PC-9 (cell line): Measurements from ENCODE around the gene TMEM88. TPM values are rescaled to one million over a fixed set of nuclear protein-coding genes. Genes with fewer than 3 reads are reported as not detected.

ENCODE experiments used
- BruUV-seq: library from RNA; stranded (reverse); fragments of 400-500 nt; replicated peaks from 2 replicates; lab custom pipeline; 2021; lab: Mats Ljungman, UMichigan
- CTCF ChIA-PET: fragments of 300-600 bp; sonication (Branson Sonifier 250); formaldehyde crosslinking; loops from one replicate; lab custom pipeline; 2022; ENCODE audit warnings: antibody characterized with exemption; lab: Charles Lee
- POLR2A ChIA-PET: fragments of 300-600 bp; sonication (Branson Sonifier 250); formaldehyde crosslinking; loops from one replicate; lab custom pipeline; 2022; ENCODE audit warnings: antibody characterized with exemption; ENCODE audit not compliant: unreplicated experiment; lab: Charles Lee
- DNase-seq, 2 experiments: peaks; one replicate each; pipeline versions ENCODE4 v3.0.0 to v3.0.0-alpha.2; 2015 to 2022; ENCODE audit warnings: mixed read lengths in 1 of 2
- H2AFZ ChIP-seq: fragments of 200-600 bp; sonication (generic); 2 replicates; pipeline ENCODE4 v1.8.1; 2017; ENCODE audit warnings: antibody characterized with exemption
- H3F3A ChIP-seq: fragments of 200-600 bp; sonication (generic); 2 replicates; pipeline ENCODE4 v1.8.1; 2017; ENCODE audit warnings: antibody characterized with exemption, mild to moderate bottlenecking, low read depth; ENCODE audit not compliant: insufficient read depth
- H3K27ac ChIP-seq: fragments of 200-600 bp; sonication (generic); 2 replicates; pipeline ENCODE4 v1.6.1; 2016; ENCODE audit warnings: mixed run types
- H3K27me3 ChIP-seq: fragments of 200-600 bp; sonication (generic); 2 replicates; pipeline ENCODE4 v1.6.1; 2016; ENCODE audit warnings: low read depth, mixed run types; ENCODE audit not compliant: insufficient read depth
- H3K36me3 ChIP-seq: fragments of 200-600 bp; sonication (generic); 2 replicates; pipeline ENCODE4 v1.6.1; 2016; ENCODE audit warnings: low read depth, mixed run types
- H3K4me1 ChIP-seq: fragments of 200-600 bp; sonication (generic); replicated peaks from 2 replicates; pipeline ENCODE4 v1.6.1; 2016; ENCODE audit warnings: mixed run types; ENCODE audit not compliant: insufficient read depth
- H3K4me2 ChIP-seq: fragments of 200-600 bp; sonication (generic); 2 replicates; pipeline ENCODE4 v1.6.1; 2017; ENCODE audit warnings: mixed run types
- H3K4me3 ChIP-seq: fragments of 200-600 bp; sonication (generic); 2 replicates; pipeline ENCODE4 v1.6.1; 2016; ENCODE audit warnings: mixed run types
- H3K79me2 ChIP-seq: fragments of 200-600 bp; sonication (generic); 2 replicates; pipeline ENCODE4 v1.6.1; 2017; ENCODE audit warnings: low read depth, mixed run types
- H3K9me2 ChIP-seq: fragments of 200-600 bp; sonication (generic); 2 replicates; pipeline ENCODE4 v1.8.1; 2017; ENCODE audit warnings: mild to moderate bottlenecking; ENCODE audit not compliant: insufficient read depth
- H3K9me3 ChIP-seq: fragments of 200-600 bp; sonication (generic); 2 replicates; pipeline ENCODE4 v1.8.1; 2016; ENCODE audit warnings: low read depth; ENCODE audit not compliant: insufficient read depth
- H4K20me1 ChIP-seq: fragments of 200-600 bp; sonication (generic); 2 replicates; pipeline ENCODE4 v1.8.1; 2017; ENCODE audit not compliant: insufficient read depth
- EZH2 ChIP-seq: fragments of 200-600 bp; sonication (generic); IDR thresholded peaks from 2 replicates; pipeline ENCODE4 v1.8.0; 2017; ENCODE audit warnings: antibody characterized with exemption, low read depth
- intact Hi-C: fragments of 100-400 bp; cut with micrococcal nuclease; formaldehyde crosslinking; loops from one replicate; pipeline ENCODE4 v1.10.0; 2022; ENCODE audit not compliant: unreplicated experiment
- total RNA-seq: library from RNA; stranded (reverse); gene quantifications from 2 replicates; pipeline ENCODE4 v1.2.3, GENCODE V29; 2021
- TF ChIP-seq, protein P1 (sequence below): fragments of 200-600 bp; sonication (generic); conservative IDR thresholded peaks from 2 replicates; pipeline ENCODE4 v1.6.1; 2017; ENCODE audit warnings: mixed run types, antibody characterized with exemption, mild to moderate bottlenecking, moderate library complexity

TMEM88 gene
- total RNA-seq, 1 experiment from 2014 or later = 3.1 TPM

DNA sequence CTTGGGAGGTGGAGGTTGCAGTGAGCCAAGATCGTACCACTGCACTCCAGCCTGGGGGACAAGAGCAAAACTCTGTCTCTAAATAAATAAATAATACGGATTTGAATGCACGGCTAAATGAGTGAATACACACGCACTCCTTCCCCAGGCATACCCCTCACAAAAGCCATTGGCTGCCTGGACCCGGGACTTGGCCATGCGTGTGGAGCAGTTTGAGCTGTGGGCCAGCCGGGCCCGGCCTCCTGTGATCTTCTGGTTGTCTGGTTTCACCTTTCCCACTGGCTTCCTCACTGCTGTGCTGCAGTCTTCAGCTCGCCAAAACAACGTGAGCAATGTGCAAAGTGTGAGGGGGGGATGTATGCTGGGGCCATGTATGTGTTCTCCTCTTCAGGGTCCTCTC lies 22.4 kb upstream of the TMEM88 start:
- H4K20me1 ChIP-seq = no peaks in the 10 kb centered on the region
- H3K9me3 ChIP-seq = no peaks in the 10 kb centered on the region
- no peak overlapping the region for H2AFZ ChIP-seq
- intact Hi-C loops = no loop called here
- CTCF ChIA-PET = no interaction called here
- H3F3A ChIP-seq = peaks cover 9% of the 10 kb centered on the region; the same call in 1 of the 2 replicates
- H3K79me2 ChIP-seq = no peaks in the 10 kb centered on the region
- POLR2A ChIA-PET = no interaction called here
- no TSS peak for BruUV-seq
- TF ChIP-seq EZH2 = no peak
- TF ChIP-seq, protein P1, sequence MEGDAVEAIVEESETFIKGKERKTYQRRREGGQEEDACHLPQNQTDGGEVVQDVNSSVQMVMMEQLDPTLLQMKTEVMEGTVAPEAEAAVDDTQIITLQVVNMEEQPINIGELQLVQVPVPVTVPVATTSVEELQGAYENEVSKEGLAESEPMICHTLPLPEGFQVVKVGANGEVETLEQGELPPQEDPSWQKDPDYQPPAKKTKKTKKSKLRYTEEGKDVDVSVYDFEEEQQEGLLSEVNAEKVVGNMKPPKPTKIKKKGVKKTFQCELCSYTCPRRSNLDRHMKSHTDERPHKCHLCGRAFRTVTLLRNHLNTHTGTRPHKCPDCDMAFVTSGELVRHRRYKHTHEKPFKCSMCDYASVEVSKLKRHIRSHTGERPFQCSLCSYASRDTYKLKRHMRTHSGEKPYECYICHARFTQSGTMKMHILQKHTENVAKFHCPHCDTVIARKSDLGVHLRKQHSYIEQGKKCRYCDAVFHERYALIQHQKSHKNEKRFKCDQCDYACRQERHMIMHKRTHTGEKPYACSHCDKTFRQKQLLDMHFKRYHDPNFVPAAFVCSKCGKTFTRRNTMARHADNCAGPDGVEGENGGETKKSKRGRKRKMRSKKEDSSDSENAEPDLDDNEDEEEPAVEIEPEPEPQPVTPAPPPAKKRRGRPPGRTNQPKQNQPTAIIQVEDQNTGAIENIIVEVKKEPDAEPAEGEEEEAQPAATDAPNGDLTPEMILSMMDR = no peak
- no peak overlapping the region for H3K27ac ChIP-seq
- H3K36me3 ChIP-seq = no peaks in the 10 kb centered on the region
- no peaks in the 10 kb centered on the region for H3K27me3 ChIP-seq
- H3K4me3 ChIP-seq = no peak overlapping the region
- H3K4me1 ChIP-seq = peaks cover 5% of the 10 kb centered on the region
- no peaks in the 10 kb centered on the region for H3K9me2 ChIP-seq
- H3K4me2 ChIP-seq = no peak overlapping the region
- DNase-seq = no peak

DNA sequence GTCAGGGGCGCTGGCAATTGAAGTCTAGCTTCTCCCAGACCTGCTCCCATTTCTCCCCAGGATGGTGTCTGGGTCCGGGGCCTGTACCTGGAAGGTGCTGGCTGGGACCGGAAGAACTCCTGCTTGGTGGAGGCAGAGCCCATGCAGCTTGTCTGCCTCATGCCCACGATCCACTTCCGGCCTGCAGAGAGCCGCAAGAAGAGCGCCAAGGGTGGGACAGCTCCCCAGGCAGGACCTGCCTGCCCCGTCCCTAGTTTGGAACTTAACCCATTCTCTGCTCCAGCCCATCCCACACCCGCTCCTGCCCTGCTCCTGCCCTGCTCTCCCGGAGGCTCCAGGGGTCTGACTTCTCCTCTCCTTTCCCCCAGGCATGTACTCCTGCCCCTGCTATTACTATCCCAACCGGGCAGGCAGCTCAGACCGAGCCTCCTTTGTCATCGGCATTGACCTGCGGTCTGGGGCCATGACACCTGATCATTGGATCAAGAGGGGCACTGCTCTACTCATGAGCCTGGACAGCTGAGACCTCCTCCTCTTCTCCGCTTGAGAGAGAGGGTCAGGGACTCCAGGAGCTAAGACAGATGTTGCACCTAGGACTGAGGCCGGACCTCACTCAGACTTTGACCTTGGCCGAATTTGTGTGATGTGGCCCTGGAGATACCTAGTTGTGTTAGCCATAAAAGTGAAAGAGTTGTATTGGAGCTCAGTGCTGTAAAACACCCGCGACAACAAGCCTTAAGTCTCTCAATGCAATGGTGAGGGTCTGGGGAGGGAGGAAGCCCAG lies 21.7 kb upstream of the TMEM88 start:
- Histone ChIP-seq H3K9me3 (no peaks in the 10 kb centered on the region), H3K79me2 (no peaks in the 10 kb centered on the region), H3K4me1 (peaks cover 9% of the 10 kb centered on the region), H3F3A (peaks cover 11% of the 10 kb centered on the region; the same call in 1 of the 2 replicates), H3K27me3 (no peaks in the 10 kb centered on the region), H2AFZ (no peak overlapping the region; the same call in 1 of the 2 replicates), H4K20me1 (no peaks in the 10 kb centered on the region), H3K9me2 (no peaks in the 10 kb centered on the region), H3K4me2 (peak overlapping the region; percentile 88), H3K4me3 (peak overlapping the region; percentile 82; the same call in 1 of the 2 replicates), H3K27ac (no peak overlapping the region), H3K36me3 (no peaks in the 10 kb centered on the region)
- no peak for DNase-seq
- TF ChIP-seq, protein P1 = no peak
- no peak for TF ChIP-seq EZH2
- BruUV-seq = no TSS peak
- intact Hi-C loops = no loop called here
- CTCF ChIA-PET = interaction anchor here (0.7 kb wide), 1 partner anchor 524 kb away, joined by 3 read pairs; no protein-coding TSS in a partner anchor
- POLR2A ChIA-PET = interaction anchor here (0.6 kb wide), 1 partner anchor 590 kb away, joined by 3 read pairs; no protein-coding TSS in a partner anchor

DNA sequence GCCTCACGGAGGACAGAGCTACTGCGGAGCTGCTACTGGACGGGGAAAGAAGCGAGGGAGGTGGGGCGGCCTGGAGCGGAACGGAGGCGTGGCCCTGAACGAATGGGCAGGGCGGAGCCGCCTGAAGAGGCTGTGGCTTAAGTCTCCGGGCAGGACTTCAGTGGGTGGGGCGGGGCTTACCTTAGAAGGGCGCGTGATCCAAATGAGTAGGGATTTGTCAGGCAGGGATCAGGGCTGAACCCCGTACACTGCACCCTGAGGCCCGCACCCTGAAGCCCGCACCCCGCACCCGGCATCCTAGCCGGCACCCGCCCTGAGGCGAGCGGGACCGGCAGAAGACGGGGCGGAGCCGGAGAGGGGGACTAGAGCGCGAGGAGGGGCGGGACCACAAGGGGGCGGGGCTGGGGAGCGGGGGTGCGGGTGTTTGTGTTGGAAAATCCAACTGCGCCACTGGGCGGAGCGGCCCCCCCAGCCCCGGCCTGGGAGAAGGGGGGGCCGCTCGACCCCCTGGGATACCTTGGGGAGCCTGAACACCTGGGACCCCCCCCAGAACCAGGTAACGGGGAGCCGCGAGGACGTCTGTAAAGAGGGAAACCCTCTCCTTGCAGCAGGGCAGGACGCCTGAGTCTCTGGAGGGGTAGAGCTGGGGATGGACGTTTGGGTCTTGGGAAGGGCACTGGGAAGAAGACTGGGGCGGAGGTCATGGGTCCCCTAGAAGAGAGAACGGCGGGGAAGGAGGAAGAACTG lies 20.9 kb upstream of the TMEM88 start, which contains the start of gene KDM6B:
Gene KDM6B, plus strand, starts transcription at position 423 of the 747 bp plus-strand sequence. CDS start 11,338 bp downstream, outside the sequence.
- ChIA-PET POLR2A (interaction anchor here (0.5 to 0.7 kb wide), 3 partner anchors 66 to 1843 kb away, joined by 3 to 31 read pairs (median 8); no protein-coding TSS in a partner anchor), CTCF (interaction anchor here (0.7 kb wide), 2 partner anchors 116 to 524 kb away, joined by 3 to 32 read pairs; no protein-coding TSS in a partner anchor)
- no TSS peak for BruUV-seq
- Histone ChIP-seq H3F3A (peaks cover 13% of the 10 kb centered on the region; the same call in 1 of the 2 replicates), H3K36me3 (no peaks in the 10 kb centered on the region), H3K9me3 (no peaks in the 10 kb centered on the region), H3K4me3 (peak within 1 kb of the TSS; percentile 82), H3K4me1 (peaks cover 15% of the 10 kb centered on the region), H3K27me3 (no peaks in the 10 kb centered on the region), H2AFZ (peak within 1 kb of the TSS; percentile 73), H3K27ac (0 out of 2 replicates have a peak within 1 kb of the TSS, but pooled peaks have one; percentile 23), H4K20me1 (no peaks in the 10 kb centered on the region), H3K4me2 (peak within 1 kb of the TSS; percentile 88), H3K79me2 (no peaks in the 10 kb centered on the region), H3K9me2 (no peaks in the 10 kb centered on the region)
- intact Hi-C loops = no loop called here
- TF ChIP-seq, protein P1 = no peak
- TF ChIP-seq EZH2 = no peak
- peak; percentile 71 to 94 for DNase-seq
